ENCODE results near the gene DLG5.
"Not testable (repeated sequence)": the region's sequence is repeated elsewhere in the genome, so short reads cannot be mapped to it uniquely, and the experiment has no call there.

The DLG5 gene

DNA sequence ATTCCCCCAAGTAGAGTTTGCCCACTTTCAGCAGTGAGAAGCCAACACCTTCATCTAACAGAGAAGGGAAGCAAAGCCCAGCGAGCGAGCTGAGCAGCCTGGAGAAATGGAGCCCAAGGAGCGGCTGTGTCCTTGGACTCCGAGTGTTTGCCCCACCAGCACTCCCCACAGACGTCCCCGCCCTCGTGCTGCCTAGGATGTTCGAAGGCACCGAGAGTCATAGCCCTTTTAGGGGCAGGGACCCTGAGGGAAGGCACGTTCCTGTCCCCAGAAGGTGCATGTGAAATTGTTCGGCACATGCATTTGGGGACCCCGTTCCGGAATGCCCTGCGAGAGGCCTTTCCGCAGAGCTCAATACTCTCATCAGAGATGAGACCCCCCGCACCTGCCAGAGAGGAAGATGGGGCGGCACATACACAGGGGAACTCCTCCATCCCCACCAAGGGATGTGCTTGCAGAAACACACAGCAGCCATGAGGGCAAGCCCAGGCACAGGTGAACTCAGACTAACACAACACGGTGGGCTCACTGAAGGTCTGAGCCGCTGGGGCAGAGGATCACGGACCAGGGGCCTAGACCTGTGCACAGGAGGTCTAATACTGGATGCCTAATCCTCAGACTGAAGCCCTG is 131.0 kb downstream of the DLG5 start:
- no peak for DNase-seq (ENCODE audit: low read depth in 2 of 2)

DNA sequence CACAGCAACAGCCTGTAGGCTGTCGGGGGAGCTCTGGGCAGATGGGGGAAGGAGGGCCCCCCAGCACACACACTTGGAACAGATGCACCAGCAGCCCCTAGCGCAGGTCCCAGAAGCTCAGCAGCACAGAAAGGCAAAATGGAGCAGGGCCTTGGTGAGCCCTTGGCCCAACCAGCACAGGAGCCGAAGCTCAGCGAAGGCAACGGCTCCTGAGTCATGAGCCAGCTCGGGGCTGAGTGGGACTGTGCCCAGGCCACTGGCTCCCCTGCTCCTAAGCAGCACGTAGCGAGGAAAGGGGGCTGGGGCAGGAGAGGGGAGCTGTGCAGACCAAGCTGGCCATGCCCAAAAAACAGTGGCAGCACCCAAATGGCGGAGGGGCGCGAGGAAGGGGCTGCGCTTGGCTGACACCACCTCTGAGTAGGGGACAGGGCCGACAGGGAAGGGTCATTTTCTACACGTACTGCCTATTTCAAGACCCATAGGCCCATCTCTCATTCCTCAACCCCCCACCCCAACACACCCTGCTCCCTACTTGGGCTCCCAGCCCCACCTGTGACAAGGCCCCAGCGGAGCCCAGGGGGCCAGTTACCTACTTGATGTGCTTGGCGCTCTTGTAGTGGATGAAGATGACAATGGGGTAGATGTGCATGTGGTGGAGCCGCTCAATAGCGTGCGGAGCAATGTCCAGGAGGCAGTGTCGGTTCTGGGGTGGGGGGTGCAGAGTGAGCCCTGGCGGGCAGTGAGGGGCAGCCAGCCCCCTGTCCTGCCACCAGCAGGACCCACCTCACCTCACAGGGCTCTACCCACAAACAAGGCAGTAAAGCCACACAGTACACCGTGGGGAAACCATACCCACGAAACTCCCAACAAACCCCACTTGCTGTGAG is 132.1 kb downstream of the DLG5 start:
- DNase-seq (ENCODE audit: low read depth in 2 of 2): no peak

DNA sequence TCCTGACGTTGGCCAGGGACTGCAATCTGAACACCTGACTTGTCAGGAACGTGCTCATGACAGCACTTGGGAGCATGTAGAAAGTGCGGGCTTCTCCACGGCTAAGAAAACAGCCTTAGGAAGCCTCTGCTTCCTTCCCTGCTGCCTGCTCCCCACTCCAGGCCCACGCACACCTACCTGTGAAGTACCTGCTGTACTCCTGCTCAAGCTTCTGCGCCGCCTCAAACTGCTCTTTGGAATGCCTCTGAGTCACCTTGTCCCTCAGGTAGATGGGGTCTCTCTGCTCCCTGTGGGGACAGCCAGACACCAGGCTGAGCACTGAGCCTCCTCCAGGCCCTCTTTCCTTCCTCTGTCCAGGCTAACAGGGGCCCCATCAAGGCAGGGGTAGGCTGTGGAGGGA is 132.7 kb downstream of the DLG5 start:
- DNase-seq (ENCODE audit: low read depth in 2 of 2): no peak

DNA sequence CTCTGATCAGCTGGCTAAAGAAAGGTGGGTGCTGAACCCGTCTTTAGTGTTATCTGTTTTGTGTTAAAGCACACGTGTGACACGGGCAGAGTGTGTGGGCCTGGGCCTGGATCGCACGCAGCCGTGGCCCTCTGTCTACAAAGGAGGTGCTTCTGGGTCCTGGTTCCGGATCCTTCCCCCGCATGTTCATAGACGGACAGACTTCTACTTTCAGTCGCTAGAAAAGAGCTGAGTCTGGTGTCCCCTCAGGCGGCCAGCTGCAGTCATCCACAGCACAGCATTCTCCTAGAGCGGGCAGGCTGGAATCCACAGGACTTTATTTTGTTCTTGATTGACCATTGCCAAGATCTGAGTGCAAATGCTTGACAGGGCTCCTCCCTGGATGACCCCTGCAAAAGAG is 134.4 kb downstream of the DLG5 start:
- DNase-seq (ENCODE audit: low read depth in 2 of 2): no peak

DNA sequence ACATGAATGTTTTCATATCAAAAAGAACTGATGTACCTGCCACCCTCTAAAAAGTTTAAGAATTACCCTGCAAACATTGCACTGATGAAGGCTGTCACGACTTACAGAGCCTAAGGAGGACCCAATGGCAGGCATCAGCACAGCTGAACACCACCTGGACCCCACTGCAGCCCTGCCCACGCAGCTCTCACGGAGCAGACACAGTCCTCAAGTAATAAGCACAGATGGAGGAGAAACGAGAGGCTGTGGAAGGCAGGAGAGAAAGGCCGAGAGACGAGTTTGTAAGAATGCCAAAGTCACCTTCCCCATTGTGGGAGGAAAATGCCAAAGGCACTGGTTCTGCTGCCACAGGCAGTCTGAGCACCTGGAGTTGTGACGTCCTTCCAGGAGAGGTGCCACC is 135.0 kb downstream of the DLG5 start:
- DNase-seq (ENCODE audit: low read depth in 2 of 2): no peak

DNA sequence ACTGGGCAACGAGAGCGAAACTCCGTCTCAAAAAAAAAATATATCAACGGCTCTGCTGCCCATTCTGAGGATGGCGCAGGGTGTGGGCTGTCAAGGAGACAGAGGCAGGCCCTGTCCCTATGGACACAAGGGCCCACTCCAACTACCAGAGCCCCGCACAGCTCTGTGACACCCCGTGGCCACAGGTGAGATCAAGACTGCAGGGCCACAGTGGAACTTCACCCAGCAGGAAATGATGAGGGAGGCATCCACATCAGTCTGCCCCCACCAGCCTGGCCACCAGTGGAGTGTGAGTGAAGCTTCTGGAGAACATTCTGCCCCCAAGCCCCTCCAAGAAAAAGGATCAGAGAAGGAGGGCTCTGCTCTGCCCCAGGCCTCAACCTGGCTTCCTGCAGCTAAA is 136.7 kb downstream of the DLG5 start:
- no peak for DNase-seq (ENCODE audit: low read depth in 2 of 2)

DNA sequence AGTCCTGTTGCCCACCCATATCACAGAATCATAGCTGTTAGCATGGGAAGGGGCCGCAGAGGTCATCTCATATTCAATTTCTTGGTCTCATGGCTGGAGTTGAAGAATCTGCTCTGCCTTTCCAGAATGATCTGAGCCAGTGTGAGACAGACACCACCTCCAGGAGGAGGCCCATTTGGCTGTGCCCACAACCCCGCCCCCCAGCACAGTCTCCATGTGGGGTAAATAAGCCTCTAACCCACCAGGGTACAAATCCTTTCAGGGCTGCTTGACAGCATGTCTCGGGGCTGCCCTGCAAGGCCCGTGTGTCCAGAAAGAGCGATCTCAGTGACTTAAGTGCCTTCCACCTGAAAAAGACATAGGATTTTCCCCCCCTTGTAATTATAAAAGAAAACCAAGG is 137.5 kb downstream of the DLG5 start:
- no peak for DNase-seq (ENCODE audit: low read depth in 2 of 2)

DNA sequence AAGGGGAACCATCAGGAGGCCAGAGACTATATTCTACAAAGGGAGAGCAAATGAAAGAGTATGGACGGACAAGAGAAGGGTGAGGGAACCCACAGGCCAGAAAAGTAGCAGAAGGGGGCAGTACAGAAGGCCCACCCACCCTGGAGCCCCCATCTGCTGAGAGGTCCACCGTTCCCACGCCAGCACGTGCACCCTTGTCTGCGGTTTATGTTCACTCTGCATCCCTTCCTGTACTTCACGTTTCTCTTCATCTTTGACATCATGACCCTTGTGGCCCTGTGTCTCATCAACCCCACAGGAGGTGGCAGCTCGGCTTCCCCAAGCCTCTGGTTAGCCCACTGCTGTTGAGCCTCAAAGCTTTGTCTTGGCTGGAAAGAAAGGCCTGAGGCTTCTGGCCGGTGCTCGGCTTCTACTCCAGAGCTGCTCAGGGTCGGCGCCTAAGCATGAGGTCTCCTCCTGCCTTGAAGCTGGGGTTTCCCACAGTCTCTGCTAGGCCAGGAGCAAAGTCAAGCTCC is 138.0 kb downstream of the DLG5 start:
- no peak for DNase-seq (ENCODE audit: low read depth in 2 of 2)

DNA sequence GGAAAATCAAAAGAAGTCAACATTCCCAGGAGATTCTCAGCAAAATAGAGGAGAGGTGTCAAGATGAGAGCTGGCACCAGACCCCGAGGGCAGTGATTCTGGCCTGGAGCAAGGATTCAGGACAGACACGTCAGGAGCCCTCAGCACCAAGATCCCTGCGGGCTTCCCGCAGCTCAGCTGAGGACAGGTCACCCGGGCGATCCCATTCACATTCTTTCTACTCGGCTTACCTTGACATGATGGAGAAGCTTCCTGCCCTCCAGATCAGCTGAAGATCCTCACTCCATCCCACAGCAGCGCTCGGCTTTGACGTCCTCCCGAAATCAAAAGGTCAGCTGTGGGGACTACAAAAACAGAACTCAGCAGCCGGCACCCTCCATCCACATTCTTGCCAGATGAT is 139.1 kb downstream of the DLG5 start:
- no peak for DNase-seq (ENCODE audit: low read depth in 2 of 2)

DNA sequence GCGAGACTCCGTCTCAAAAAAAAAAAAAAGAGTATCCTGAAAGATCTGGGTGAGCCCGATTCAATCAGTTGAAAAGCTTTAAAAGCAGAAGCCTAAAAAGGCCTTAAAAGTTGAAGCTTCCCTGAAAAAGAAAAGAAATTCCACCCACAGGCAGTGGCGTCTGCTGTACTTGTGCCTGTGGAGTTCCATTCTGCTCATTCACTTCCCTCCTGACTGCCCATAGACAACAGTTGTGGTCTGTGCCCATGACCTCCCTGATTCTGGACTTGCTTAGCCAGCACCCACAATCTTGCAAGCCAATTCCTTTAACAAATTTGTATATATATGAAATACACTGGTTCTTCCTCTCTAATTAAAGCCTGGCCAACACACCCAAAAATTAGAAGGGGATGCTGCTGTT is 141.7 kb downstream of the DLG5 start:
- no peak for DNase-seq (ENCODE audit: low read depth in 2 of 2)

DNA sequence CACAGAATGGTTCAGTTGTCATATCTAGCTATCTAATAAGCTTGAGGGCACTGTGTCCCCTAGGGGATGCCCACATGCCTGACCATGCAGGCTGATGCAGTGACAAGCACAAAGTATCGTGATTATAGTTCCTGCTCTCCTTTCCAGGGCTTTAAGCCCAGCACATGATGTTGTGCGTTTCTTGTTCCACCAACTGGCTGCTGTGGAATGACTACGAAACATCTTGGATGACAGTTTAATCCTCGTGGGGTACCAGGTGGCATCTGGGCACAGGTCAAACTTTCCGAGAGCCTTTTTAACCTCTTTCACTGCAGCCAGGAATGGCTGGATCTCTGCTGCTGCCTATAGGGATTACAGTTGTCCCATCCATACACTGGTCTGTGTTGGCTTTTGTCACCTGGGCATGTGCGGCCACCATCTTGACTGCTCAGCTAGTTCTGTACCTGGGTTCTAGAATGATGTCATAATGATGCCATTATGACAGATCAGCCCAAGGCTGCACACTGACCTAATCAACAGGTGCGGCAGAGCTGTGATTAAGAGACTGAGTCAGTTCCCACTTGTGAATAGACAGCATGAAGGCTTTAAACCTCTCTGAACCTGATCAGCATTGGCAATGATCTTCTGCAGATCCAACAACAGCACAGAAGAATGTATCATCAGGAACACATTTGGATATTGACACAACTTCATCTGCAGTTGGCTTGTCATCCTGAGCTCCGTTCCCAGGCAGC is 144.1 kb downstream of the DLG5 start:
- no peak for DNase-seq (ENCODE audit: low read depth in 2 of 2)

DNA sequence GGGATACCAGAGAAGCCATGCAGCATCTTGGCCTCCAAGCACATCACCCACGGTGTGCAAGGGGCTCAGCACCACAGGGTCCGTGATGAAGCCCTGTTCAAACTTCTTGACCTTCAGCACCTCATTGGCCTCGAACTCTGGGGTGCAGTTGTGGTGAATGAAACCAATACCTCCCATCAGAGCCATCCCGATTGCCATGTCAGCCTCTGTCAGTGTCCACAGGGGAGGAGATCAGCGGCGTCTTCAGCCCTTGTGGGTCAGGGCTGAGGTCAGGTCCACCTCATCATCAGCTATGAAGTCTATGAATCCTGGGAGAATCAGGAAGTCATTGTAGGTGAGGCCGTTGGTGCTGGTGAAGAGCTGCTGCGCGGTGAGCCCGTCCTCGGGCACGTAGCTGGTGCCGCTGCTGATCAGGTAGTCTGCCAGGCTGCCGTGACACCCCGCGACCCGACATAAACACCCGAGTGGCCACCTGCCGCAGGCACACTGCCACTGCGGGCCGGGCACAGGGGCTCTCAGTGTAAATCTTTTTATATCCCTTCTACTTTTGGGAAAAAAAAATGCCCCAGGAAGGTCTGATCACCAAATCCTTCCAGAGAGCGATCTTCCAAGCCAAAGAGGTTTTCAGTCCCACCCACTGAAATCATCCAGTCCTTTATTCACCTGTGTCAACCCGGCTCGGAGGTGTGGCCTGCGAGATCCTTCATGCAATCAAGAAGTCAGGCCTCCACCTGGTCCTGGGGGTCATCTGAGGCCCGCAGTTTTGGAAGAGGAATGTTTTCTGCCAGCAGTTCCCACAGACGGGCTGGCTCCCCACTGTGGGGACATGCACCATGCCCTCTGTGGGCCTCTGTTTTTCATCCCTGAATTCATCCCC is 144.9 kb downstream of the DLG5 start:
- DNase-seq (ENCODE audit: low read depth in 2 of 2): no peak

DNA sequence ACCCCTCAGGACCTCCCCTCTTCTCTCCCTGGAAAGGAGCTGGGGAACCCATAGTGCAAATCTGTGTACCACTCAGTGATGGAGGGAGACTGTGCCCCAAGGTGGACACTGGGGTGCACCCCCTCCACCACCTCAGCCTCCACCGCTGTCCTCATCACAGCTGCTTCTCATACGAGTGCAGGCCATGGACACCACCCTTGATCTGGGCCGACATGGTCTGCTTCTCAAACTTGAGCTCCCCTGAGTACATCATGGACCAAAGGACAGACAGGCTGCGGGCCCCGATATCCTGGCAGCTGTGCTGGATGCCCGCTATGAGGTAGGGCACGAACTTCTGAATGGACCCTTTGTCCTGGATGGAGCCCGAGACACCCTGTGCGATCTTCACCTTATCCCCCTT is 146.4 kb downstream of the DLG5 start:
- DNase-seq (ENCODE audit: low read depth in 2 of 2): no peak

DNA sequence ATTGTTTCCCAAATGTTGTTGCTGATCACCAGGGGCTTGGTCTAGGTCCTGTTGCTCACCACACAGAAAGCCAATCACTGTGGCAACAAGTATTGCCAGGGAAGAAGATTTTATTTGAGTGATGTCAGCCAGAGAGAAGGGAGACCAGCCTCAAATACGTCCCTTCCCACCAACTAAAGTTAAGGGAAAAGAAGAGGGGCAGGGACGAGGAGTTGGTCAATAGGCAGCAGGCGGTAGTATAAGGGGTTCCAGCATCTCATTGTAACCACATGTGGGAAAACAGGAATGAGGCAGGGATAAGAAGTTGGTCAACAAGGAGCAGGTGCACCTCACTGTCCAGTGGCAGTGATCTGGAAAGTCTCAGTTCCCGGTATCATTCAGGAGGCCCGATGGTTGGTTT is 150.1 kb downstream of the DLG5 start:
- DNase-seq (ENCODE audit: low read depth in 2 of 2): no peak

DNA sequence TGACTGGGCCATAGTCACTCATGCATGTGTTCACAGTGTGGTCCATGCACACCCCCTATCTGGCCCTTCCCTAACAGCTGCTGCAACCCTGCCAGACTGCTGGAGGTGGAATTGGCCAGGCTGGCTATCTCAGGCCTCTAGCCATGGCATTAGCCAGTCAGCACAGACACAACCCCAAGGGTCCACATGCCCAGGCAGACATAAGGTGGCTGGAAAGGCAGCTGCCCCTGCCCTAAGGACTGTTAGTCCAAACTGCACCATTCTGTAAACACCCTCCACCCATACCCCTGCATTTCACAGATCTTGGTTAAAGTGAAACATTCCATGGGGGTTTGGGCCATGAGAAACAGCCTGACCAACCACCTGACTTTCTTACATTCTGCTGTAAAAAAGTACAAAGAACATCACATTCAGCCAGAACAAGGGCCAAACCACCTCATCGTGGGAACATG is 151.6 kb downstream of the DLG5 start:
- no peak for DNase-seq (ENCODE audit: low read depth in 2 of 2)

DNA sequence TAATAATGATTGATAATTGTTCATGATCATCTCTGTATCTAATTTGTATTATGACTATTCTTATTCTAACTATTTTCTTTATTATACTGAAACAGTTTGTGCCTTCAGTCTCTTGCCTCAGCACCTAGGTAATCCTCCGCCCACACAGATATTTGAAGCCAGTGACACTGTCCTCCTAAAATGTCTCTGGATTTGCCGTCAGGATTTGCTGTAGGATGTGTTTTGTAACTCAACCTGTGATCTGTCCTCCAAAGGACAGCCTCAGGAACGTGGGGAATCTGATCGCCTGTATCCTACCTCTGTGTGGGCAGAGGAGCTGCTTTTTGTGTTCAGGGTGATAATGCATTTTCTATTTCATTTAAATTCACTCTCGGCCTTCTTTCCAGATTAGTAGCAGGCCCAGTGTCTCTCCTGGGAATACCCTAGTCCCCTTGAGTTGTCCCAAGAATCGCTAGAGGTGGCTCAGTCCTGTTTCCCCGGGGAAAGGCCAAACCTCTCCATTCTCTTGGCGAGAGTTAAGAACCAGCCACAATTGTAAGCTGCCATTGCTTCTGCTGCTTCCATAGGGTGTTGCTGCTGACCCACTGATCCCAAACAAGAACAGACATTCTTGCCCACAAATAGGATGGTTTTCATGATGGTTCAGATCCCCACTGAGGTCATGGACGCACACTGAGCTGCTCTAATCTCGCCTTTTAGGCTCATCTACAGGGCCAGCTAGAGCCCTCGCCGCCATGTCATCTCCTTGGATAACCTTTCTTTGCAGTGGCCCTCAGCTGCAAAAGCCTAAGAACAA is 152.7 kb downstream of the DLG5 start:
- DNase-seq (ENCODE audit: low read depth in 2 of 2): no peak

DNA sequence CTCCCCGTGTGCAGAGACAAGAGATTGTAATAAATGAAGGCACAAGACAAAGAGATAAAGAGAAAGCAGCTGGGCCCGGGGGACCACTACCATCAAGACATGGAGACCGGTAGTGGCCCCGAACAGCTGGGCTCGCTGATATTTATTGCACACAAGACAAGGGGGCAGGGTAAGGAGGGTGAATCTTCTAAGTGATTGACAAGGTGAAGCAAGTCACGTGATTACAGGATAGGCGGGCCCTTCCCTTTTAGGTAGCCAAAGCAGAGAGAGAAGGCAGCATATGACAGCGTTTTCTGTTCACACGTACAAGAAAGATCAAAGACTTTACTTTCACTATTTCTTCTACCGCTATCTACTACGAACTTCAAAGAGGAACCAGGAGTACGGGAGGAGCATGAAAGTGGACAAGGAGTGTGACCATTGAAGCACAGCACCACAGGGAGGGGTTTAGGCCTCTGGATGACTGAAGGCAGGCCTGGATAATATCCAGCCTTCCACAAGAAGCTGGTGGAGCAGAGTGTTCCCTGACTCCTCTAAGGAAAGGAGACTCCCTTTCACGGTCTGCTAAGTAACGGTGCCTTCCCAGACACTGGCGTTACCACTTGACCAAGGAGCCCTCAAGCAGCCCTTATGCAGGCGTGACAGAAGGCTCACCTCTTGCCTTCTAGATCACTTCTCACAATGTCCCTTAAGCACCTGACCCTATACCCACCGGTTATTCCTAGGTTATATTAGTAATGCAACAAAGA is 153.5 kb downstream of the DLG5 start:
- not testable (repeated sequence) for DNase-seq (ENCODE audit: low read depth in 2 of 2)

DNA sequence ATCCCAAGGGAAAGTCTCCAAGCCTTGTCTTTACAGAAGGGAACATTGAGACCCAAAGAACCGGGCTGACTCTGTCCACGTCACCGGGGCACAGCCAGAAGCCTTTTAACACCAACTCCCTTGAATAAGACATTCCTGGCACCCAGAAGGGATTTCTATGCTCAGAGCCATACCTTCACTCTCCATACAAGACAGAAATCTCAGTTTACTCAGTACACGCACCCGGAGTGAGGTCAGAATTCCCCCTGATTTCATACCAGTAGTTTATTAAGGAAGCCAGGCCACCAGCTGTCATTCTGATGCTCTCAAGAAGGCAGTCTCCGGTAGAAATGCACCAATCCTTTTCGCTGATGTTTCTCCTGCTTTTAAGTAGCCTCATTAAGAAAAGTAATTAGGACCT is 154.7 kb downstream of the DLG5 start:
- no peak for DNase-seq (ENCODE audit: low read depth in 2 of 2)

DNA sequence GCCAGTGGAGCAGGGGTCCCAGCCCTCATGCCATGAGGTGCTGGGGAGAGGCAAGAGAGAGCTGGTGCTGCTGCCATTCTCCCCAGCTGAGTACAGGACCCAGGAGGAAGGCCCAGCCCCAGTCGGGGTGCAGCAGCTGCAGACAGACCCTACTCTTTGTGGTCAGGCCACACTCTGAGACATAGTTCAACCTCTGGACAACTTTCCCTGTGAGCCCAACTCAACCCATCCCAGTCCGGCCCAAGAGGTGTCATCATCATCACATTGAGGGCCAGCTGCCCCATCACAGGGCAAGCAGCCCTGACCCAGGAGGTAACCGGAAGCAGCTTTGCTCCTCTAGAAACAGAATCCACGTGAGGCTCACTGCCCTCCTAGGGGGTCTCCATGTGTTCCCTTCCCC is 155.1 kb downstream of the DLG5 start:
- no peak for DNase-seq (ENCODE audit: low read depth in 2 of 2)

DNA sequence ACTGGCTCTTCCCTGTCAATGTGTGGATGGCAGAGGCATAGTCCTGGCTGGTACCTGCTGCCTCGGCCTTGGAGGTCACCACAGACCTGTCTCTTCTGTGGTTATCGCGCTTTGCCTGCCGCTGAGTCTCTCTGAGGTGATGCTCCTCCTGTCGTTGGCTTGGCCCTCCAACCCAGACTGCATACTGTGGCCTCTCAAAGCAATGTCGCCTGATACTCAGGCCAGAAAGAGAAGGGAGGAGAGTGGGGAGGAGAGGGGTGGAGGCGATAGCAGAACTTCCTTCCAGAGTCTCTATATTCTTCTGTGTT is 155.7 kb downstream of the DLG5 start:
- DNase-seq (ENCODE audit: low read depth in 2 of 2): no peak
